Activated T-cell treated with anti-CD3 and anti-CD28 coated beads, Interleukin-2, amount 50 U/mL, for 24 hours (primary cell): ENCODE measurements around the gene SHISA7.
"Not testable (repeated sequence)": the region's sequence is repeated elsewhere in the genome, so short reads cannot be mapped to it uniquely, and the experiment has no call there.

ENCODE experiments used
- DNase-seq: peaks from one replicate; pipeline ENCODE4 v3.0.0-alpha.2; 2020
- H3K27ac Mint-ChIP-seq: 2 replicates; pipeline ENCODE4 v1.8.0; 2020; ENCODE audit warnings: mild to moderate bottlenecking, mixed read lengths
- H3K27me3 Mint-ChIP-seq: 2 replicates; pipeline ENCODE4 v1.8.0; 2020; ENCODE audit warnings: mixed read lengths
- H3K36me3 Mint-ChIP-seq: 2 replicates; pipeline ENCODE4 v1.8.0; 2020; ENCODE audit warnings: low read depth, mixed read lengths
- H3K4me1 Mint-ChIP-seq: 2 replicates; pipeline ENCODE4 v1.8.0; 2020; ENCODE audit warnings: low read depth, mixed read lengths
- H3K4me3 Mint-ChIP-seq: 2 replicates; pipeline ENCODE4 v1.8.0; 2020; ENCODE audit warnings: mild to moderate bottlenecking, moderate library complexity, mixed read lengths
- H3K9me3 Mint-ChIP-seq: 2 replicates; pipeline ENCODE4 v1.8.0; 2020; ENCODE audit warnings: mixed read lengths

The SHISA7 gene

GRCh38 chr19:55434356-55434919 lies 8.7 kb downstream of the SHISA7 start:
- Mint-ChIP-seq H3K9me3 (no peaks in the 10 kb centered on the region), H3K36me3 (no peaks in the 10 kb centered on the region), H3K4me3 (no peak overlapping the region), H3K27ac (no peak overlapping the region), H3K27me3 (peaks cover 63% of the 10 kb centered on the region), H3K4me1 (no peaks in the 10 kb centered on the region)
- no peak for DNase-seq

GRCh38 chr19:55433292-55433691 lies 9.8 kb downstream of the SHISA7 start:
- Mint-ChIP-seq H3K36me3 (no peaks in the 10 kb centered on the region), H3K4me3 (no peak overlapping the region), H3K27ac (no peak overlapping the region), H3K9me3 (no peaks in the 10 kb centered on the region), H3K27me3 (peaks cover 58% of the 10 kb centered on the region), H3K4me1 (no peaks in the 10 kb centered on the region)
- DNase-seq = no peak

GRCh38 chr19:55432241-55432959 lies 10.7 kb downstream of the SHISA7 start:
- no peaks in the 10 kb centered on the region for H3K9me3 Mint-ChIP-seq
- no peak overlapping the region for H3K27ac Mint-ChIP-seq
- H3K4me1 Mint-ChIP-seq = no peaks in the 10 kb centered on the region
- no peak overlapping the region for H3K4me3 Mint-ChIP-seq
- H3K27me3 Mint-ChIP-seq = peaks cover 53% of the 10 kb centered on the region
- no peaks in the 10 kb centered on the region for H3K36me3 Mint-ChIP-seq
- no peak for DNase-seq

DNA sequence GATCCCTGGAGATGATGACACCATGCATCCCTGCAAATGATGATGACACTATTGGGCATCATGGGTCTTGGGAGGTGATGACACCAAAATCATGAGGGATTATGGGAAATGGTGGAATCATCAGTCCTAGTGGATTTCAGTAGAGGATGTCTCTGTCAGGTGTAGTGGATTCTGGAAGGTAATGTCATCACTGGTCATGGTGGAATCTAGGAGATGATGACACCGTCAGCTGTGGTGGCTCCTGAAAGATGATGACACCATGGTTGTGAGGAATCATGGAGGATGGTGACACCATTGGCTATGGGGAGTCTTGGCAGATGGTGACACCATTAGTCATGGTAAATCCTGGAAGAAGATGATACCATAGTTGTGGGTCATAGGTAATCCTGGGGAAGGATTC lies 11.9 kb downstream of the SHISA7 start:
- Mint-ChIP-seq H3K27me3 (peaks cover 41% of the 10 kb centered on the region), H3K36me3 (no peaks in the 10 kb centered on the region), H3K27ac (no peak overlapping the region), H3K4me1 (no peaks in the 10 kb centered on the region), H3K9me3 (no peaks in the 10 kb centered on the region), H3K4me3 (no peak overlapping the region)
- DNase-seq = no peak

DNA sequence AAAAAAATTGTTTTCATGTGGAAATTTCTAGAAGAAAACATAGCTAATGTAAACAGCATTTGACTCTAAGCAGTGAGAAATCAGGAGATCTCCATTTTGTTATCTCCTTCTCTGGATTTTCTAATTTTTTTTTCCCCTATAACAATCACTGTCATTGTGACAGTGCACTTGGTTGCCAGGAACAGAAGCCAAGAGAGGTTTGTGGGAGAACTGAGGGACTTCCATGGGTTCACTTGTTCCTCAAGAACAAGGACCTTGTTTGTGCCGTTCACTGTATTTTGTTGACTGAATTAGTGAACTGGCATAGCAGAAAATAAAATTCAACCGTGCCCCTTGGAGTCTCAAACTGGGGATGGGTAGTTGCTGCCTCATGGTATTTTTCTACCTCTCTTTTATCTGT lies 17.1 kb downstream of the SHISA7 start:
- Mint-ChIP-seq H3K27me3 (peaks cover 23% of the 10 kb centered on the region), H3K36me3 (no peaks in the 10 kb centered on the region), H3K27ac (no peak overlapping the region), H3K9me3 (no peaks in the 10 kb centered on the region), H3K4me3 (no peak overlapping the region), H3K4me1 (peaks cover 9% of the 10 kb centered on the region)
- no peak for DNase-seq

GRCh38 chr19:55424518-55424917 lies 18.6 kb downstream of the SHISA7 start:
- no peak overlapping the region for H3K4me3 Mint-ChIP-seq

GRCh38 chr19:55423225-55424005 lies 19.7 kb downstream of the SHISA7 start:
- H3K9me3 Mint-ChIP-seq = no peaks in the 10 kb centered on the region
- no peak overlapping the region for H3K4me3 Mint-ChIP-seq
- peaks cover 4% of the 10 kb centered on the region for H3K27me3 Mint-ChIP-seq
- H3K36me3 Mint-ChIP-seq = no peaks in the 10 kb centered on the region
- no peak for DNase-seq
- peaks cover 14% of the 10 kb centered on the region for H3K4me1 Mint-ChIP-seq
- no peak overlapping the region for H3K27ac Mint-ChIP-seq

More at GRCh38 chr19:55424518-55424917, 18.6 kb downstream of the SHISA7 start:
- Mint-ChIP-seq H3K9me3 (no peaks in the 10 kb centered on the region), H3K27me3 (peaks cover 10% of the 10 kb centered on the region), H3K27ac (no peak overlapping the region), H3K4me1 (peaks cover 14% of the 10 kb centered on the region), H3K36me3 (no peaks in the 10 kb centered on the region)
- DNase-seq = no peak

DNA sequence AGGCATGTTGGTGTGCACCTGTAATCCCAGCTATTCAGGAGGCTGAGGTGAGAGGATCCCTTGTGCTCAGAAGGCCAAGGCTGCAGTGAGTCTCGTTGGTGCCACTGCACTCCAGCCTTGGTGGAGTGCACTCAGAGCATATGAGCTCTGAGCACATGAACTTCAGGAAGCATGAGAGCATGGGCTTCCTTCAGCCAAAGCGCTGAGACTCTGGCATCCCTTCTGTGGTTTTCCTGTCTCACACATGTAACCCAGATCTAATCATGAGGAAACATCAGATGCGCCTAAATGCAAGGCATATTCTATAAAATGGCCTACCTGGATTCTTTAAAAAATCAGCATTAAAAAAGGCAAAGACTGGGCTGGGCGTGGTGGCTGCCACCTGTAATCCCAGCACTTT lies 21.8 kb downstream of the SHISA7 start:
- not testable (repeated sequence) for DNase-seq, H3K4me3 Mint-ChIP-seq, H3K36me3 Mint-ChIP-seq, H3K27ac Mint-ChIP-seq, H3K9me3 Mint-ChIP-seq, H3K27me3 Mint-ChIP-seq
- peaks cover 18% of the 10 kb centered on the region for H3K4me1 Mint-ChIP-seq

- H3K27me3 Mint-ChIP-seq = no peaks in the 10 kb centered on the region
These were observed 23.4 kb downstream of the SHISA7 start for GRCh38 chr19:55419624-55420236.

DNA sequence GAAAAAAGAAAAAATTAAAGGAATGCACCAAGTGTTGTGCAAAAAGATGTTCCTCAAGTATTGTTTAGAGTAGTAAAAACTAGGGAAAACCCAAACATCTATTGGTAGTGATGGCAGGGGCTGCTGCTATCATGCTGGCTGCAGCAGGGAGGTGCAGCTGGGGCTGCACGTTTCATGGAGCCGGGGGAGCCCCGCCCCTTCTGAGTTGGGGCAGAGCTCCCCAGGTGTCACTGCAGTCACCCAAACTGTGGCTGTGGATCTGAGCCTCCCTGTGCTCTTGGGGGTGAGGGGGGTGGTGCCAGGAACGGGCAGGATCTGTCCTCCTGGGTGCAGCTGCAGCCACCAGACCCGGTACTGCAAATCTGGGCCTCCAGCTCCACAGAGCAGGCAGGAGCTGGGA lies 24.0 kb downstream of the SHISA7 start:
- no peaks in the 10 kb centered on the region for H3K36me3 Mint-ChIP-seq
- no peak for DNase-seq
- no peaks in the 10 kb centered on the region for H3K27me3 Mint-ChIP-seq
- H3K4me3 Mint-ChIP-seq = no peak overlapping the region
- peaks cover 18% of the 10 kb centered on the region for H3K4me1 Mint-ChIP-seq
- H3K9me3 Mint-ChIP-seq = no peaks in the 10 kb centered on the region
- no peak overlapping the region for H3K27ac Mint-ChIP-seq

More at GRCh38 chr19:55419624-55420236, 23.4 kb downstream of the SHISA7 start:
- peaks cover 18% of the 10 kb centered on the region for H3K4me1 Mint-ChIP-seq
- H3K9me3 Mint-ChIP-seq = no peaks in the 10 kb centered on the region
- DNase-seq = no peak
- no peaks in the 10 kb centered on the region for H3K36me3 Mint-ChIP-seq
- H3K4me3 Mint-ChIP-seq = no peak overlapping the region
- no peak overlapping the region for H3K27ac Mint-ChIP-seq

- Mint-ChIP-seq H3K4me3 (no peak overlapping the region), H3K4me1 (peaks cover 18% of the 10 kb centered on the region), H3K27me3 (no peaks in the 10 kb centered on the region), H3K9me3 (no peaks in the 10 kb centered on the region), H3K36me3 (no peaks in the 10 kb centered on the region), H3K27ac (no peak overlapping the region)
- peak; percentile 50 for DNase-seq
These were observed 24.9 kb downstream of the SHISA7 start for GRCh38 chr19:55418185-55418584.

GRCh38 chr19:55410168-55410567 lies 32.9 kb downstream of the SHISA7 start:
- DNase-seq = no peak
- no peak overlapping the region for H3K4me3 Mint-ChIP-seq
- no peaks in the 10 kb centered on the region for H3K27me3 Mint-ChIP-seq
- H3K9me3 Mint-ChIP-seq = peaks cover 10% of the 10 kb centered on the region
- peaks cover 29% of the 10 kb centered on the region for H3K36me3 Mint-ChIP-seq
- peaks cover 26% of the 10 kb centered on the region for H3K4me1 Mint-ChIP-seq
- H3K27ac Mint-ChIP-seq = no peak overlapping the region

- not testable (repeated sequence) for H3K27me3 Mint-ChIP-seq, H3K4me3 Mint-ChIP-seq, DNase-seq
- Mint-ChIP-seq H3K27ac (peak overlapping the region; percentile 99), H3K9me3 (peaks cover 10% of the 10 kb centered on the region), H3K36me3 (peaks cover 38% of the 10 kb centered on the region), H3K4me1 (peaks cover 28% of the 10 kb centered on the region)
These were observed 33.9 kb downstream of the SHISA7 start for GRCh38 chr19:55409179-55409578.

- H3K27ac Mint-ChIP-seq = peak overlapping the region; percentile 99
- H3K36me3 Mint-ChIP-seq = peaks cover 45% of the 10 kb centered on the region
- peak overlapping the region; percentile 92 for H3K4me3 Mint-ChIP-seq
- no peaks in the 10 kb centered on the region for H3K27me3 Mint-ChIP-seq
- H3K9me3 Mint-ChIP-seq = peaks cover 10% of the 10 kb centered on the region
- DNase-seq = no peak
- peaks cover 33% of the 10 kb centered on the region for H3K4me1 Mint-ChIP-seq
These were observed 34.6 kb downstream of the SHISA7 start for GRCh38 chr19:55408533-55408872.
